ENCODE measurements around the gene CUX1.
"Not testable (repeated sequence)": the region's sequence is repeated elsewhere in the genome, so short reads cannot be mapped to it uniquely, and the experiment has no call there.

CUX1 gene

GRCh38 chr7:102198417-102198956, 381.1 kb downstream of the CUX1 start:
- no peak for DNase-seq

- no peak for DNase-seq
These were observed 384.1 kb downstream of the CUX1 start for GRCh38 chr7:102201576-102201975.

- no peak for DNase-seq
These were observed 385.1 kb downstream of the CUX1 start for GRCh38 chr7:102202556-102202955.

DNA sequence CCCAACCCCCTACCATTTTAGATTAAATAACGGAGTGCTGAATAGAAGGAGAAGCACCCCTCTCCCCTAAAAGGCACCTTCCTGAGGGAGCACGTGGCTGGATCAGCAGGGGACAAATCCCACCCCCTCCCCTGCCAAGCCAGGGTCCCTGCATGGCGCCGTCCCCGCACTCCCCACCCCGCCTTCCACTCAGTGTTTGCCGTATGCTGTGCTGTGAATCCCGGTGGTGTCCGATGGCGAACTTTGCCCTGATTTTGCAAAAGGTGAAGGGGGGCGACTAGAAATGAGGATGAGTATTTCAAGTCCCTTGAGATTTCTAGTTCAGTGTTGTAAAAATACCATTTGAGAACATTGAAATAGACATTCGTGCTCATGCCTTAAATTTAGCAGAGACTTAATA, 385.8 kb downstream of the CUX1 start:
- DNase-seq, result no peak

- no peak for DNase-seq
These were observed 386.8 kb downstream of the CUX1 start for GRCh38 chr7:102204212-102204611.

DNA sequence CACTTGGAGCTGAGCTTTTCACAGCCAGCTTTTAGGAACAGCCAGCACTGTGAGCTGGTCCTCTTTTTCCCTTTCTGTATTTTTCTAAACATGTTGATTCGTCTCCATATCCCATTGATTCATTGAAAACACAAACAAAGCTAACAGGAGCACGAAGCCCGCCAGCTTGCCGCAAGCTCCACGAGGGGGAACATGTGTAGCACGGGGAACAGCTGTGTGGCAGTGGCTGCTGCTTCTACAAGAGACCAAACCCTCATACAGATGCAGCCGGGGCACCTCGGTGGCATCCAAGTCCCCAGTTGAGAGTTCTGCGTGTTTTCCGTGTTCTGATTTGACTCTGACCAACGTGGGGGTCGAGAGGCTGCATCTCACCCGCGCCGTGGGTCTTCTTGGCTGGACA, 388.5 kb downstream of the CUX1 start:
- no peak for DNase-seq

GRCh38 chr7:102208826-102209225, 391.4 kb downstream of the CUX1 start:
- no peak for DNase-seq

DNA sequence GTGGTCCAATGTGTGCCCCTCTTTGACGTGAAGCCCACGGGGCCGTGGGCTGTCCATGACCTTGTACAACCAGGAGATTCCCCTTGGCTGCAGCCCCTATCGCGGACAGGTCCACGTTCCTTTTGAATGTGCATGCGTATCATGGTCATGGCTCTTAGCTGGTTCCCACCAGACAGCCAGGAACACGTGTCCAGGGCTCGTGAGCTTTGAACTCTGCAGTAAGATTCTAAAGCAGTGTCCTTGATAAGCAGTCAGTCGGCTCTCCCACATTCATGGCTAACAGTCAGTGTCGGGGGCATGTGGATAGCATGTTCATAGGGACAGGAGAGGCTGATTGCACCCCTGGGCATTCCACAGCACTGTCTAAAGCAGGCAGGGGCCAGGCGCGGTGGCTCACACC, 393.4 kb downstream of the CUX1 start:
- no peak for DNase-seq

DNA sequence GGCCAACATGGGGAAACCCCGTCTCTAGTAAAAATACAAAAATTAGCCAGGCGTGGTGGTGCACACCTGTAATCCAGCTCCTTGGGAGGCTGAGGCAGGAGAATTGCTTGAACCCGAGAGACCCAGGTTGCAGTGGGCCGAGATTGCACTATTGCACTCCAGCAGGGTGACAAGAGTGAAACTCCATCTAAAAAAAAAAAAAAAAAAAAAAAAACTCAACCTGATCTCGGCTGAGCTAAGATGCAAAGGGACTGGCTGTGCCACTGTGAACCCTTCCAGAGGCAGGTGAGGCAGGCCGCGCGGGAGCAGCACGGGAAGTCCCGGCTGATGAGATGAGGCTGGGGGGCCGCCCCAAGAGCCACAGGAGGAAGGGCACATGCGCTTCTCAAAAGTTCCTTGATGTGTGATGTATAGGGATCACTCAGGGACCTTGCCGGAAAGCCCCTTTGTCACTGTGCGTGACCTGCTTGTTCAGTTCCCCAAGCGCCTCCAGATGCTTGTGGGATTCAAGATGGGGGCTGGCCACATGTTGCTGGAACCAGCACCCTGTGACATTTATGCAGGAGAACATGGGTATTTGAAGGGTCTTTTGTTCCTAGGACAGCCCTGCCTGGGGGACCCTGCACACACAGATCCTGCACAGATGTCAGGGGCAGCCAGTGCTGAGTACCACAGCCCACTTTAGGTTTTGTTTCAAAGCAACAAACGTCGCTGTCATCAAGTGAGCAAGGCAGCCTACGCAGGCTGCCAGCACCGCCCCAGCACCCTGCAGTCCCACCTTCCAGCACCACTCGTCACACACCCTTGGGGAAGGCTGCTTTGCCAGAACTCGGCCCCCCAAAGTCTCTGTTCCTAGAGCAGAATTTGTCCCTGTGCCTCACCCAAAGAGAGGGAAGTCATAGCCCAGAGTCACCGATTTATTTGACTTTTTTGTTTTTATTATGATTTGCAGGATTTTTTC, 394.4 kb downstream of the CUX1 start:
- no peak for DNase-seq

GRCh38 chr7:102214477-102215072, 397.1 kb downstream of the CUX1 start:
- no peak for DNase-seq

DNA sequence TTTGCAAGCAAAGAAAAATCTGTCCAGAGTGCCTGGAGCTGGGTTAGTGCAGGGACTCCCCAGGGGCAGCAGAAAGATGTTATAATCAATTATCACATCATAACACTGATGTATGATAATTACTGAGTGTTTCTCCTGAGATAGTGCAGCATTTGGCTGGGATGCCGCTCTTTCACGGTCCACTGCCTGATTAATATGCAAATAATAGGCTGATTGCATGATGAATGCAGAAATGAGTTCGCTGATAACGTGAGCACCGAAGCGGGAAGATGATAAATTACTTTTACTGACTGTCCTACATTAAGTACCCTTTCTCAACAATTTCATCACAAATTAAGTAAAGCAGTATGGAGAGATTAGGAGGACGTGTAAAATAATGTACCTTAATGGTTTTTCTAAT, 397.8 kb downstream of the CUX1 start:
- no peak for DNase-seq

GRCh38 chr7:102215711-102216110, 398.3 kb downstream of the CUX1 start:
- no peak for DNase-seq

- DNase-seq, result no peak
These were observed 399.3 kb downstream of the CUX1 start for GRCh38 chr7:102216573-102217314.

DNA sequence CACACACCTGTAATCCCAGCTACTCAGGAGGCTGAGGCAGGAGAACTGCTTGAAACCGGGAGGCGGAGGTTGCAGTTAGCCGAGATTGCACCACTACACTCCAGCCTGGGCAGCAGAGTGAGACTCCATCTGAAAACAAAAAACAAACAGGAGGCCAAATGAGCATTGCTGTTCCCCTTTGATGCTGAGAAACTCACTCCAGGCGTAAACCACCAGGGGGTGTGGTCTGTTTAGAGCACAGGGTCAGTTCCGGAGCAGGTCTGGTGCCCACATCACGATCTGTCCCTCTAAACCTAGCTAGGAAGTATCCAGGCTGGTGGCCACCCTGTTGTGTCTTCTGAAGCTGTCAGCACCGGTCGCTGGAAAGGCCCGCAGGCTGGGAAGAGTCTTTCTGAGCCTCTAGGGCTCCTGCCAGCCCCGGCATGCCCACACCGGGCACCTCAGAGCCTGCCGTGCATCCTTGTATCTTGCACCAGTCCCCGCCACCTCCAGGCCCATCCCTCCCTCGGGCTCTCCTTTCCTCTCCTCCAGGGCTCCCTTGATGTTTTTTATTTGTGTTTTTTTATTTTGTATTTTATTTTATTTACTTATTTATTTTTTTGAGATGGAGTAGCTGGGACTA, 402.9 kb downstream of the CUX1 start:
- no peak for DNase-seq

DNA sequence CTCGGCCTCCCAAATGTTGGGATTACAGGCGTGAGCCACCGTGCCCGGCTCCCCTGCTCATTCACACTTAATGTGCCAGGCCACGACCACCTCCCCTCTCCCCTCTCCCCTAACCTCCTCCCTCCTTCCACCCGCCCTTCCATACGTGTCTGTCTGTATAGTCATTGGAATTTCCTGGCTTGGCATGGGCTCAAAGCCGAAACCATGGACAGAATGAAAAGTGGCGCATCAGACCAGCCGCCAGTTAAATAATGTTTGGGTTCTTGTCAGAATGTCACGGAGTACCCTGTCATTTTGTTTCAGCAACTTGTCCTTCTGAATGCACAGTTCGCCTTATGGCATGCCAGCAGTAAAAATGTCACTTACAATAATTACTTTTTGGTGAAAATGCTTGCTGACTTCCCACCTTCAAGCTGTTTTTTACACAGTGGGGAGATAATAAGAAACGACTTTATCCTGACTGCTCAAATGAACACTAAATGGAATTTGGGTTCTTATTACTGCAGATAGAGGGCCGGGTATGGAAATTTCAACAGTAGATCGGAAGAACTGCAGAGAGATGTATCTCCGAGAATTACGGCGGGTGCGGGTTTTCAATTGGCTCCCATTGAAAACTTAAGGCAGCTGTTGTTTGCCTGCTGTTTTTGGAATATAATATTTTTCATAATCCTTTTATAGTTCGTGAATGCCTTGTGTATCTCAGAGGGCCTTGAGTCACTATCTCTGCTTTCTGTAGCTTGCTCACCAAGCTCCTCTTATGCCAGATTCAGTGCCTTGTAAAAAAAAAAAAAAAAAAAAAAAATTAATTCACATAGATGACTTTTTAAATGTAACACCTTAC, 403.8 kb downstream of the CUX1 start:
- DNase-seq, result no peak

GRCh38 chr7:102221961-102222360, 404.5 kb downstream of the CUX1 start:
- DNase-seq, result no peak

DNA sequence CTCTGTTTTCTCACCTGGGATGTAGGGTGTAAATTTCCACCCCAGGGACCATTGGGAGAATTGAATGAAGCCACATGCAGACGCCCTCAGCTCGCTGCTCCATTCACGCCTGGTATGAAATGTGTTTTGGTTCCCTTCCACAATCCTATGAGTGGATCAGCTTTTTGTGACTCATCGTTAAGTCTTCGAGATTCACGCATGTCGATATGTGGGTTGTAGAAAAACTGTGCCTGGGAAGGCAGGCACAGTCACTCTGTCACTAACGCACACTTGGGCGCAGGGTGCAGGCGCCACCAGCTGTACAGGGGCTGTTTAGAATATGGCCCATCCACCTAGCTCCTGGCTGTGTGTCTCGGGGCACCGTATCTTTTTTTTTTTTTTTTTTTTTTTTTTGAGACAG, 405.0 kb downstream of the CUX1 start:
- no peak for DNase-seq

- no peak for DNase-seq
These were observed 405.8 kb downstream of the CUX1 start for GRCh38 chr7:102223184-102223583.

- no peak for DNase-seq
These were observed 407.6 kb downstream of the CUX1 start for GRCh38 chr7:102225025-102225424.

- no peak for DNase-seq
These were observed 409.9 kb downstream of the CUX1 start for GRCh38 chr7:102227371-102227770.

- DNase-seq, result no peak
These were observed 411.5 kb downstream of the CUX1 start for GRCh38 chr7:102228935-102229334.

- not testable (repeated sequence) for DNase-seq
These were observed 412.7 kb downstream of the CUX1 start for GRCh38 chr7:102230162-102230561.
